ENCODE measurements around the gene TLR3. TPM values are rescaled to one million over a fixed set of nuclear protein-coding genes. Genes with fewer than 3 reads are reported as not detected.

The TLR3 gene
- total RNA-seq, 3 donors from 2014 or later = 23.6 to 55.0 (median 51.3) TPM

- intact Hi-C loops (cut with DNase I, micrococcal nuclease) = no loop called here
- H3K9me3 ChIP-seq = no peaks in the 10 kb centered on the region
- DNase-seq (no peak), ATAC-seq (no peak)
- no peaks in the 10 kb centered on the region for H3K36me3 ChIP-seq (ENCODE audit: low read depth)
- H3K4me1 ChIP-seq (ENCODE audit: low read depth) = no peaks in the 10 kb centered on the region
- no peak overlapping the region for H3K4me3 ChIP-seq
- TF ChIP-seq CTCF (IDR thresholded peaks at IDR 0.05) = no peak
Measured at GRCh38 chr4:186128842-186129241, 59.9 kb downstream of the TLR3 start.

- intact Hi-C loops (cut with DNase I, micrococcal nuclease) = loop anchor here in 1 of 2 donors (10.0 kb wide), 1 partner anchor 67 kb away; the partner anchor contains the start of gene TLR3
- Histone ChIP-seq H3K4me3 (no peak overlapping the region), H3K4me1 (ENCODE audit: low read depth) (no peaks in the 10 kb centered on the region), H3K36me3 (ENCODE audit: low read depth) (no peaks in the 10 kb centered on the region), H3K9me3 (no peaks in the 10 kb centered on the region)
- no peak for TF ChIP-seq CTCF (IDR thresholded peaks at IDR 0.05)
- DNase-seq (no peak), ATAC-seq (no peak)
Measured at GRCh38 chr4:186131935-186132334, 63.0 kb downstream of the TLR3 start.

- no peaks in the 10 kb centered on the region for H3K4me1 ChIP-seq (ENCODE audit: low read depth)
- DNase-seq (no peak), ATAC-seq (peak; percentile 55)
- H3K9me3 ChIP-seq = no peaks in the 10 kb centered on the region
- H3K36me3 ChIP-seq (ENCODE audit: low read depth) = no peaks in the 10 kb centered on the region
- H3K4me3 ChIP-seq = no peak overlapping the region
- intact Hi-C loops (cut with DNase I, micrococcal nuclease) = loop anchor here in 1 of 2 donors (10.0 kb wide), 1 partner anchor 68 kb away; the partner anchor contains the start of gene TLR3
- TF ChIP-seq CTCF (IDR thresholded peaks at IDR 0.05) = no peak
Measured at GRCh38 chr4:186132577-186133242, 63.8 kb downstream of the TLR3 start.

- no peaks in the 10 kb centered on the region for H3K9me3 ChIP-seq
- DNase-seq = peak in 1 of 3 donors; percentile 22
- no peaks in the 10 kb centered on the region for H3K4me1 ChIP-seq (ENCODE audit: low read depth)
- intact Hi-C loops (cut with DNase I, micrococcal nuclease) = loop anchor here in 1 of 2 donors (10.0 kb wide), 1 partner anchor 69 kb away; the partner anchor contains the start of gene TLR3
- no peak for TF ChIP-seq CTCF (IDR thresholded peaks at IDR 0.05)
- ATAC-seq = peak; percentile 49
- H3K36me3 ChIP-seq (ENCODE audit: low read depth) = no peaks in the 10 kb centered on the region
- H3K4me3 ChIP-seq = no peak overlapping the region
Measured at GRCh38 chr4:186134257-186134656, 65.3 kb downstream of the TLR3 start.

GRCh38 chr4:186134861-186135260 lies 65.9 kb downstream of the TLR3 start:
- H3K9me3 ChIP-seq = no peaks in the 10 kb centered on the region
- TF ChIP-seq CTCF (IDR thresholded peaks at IDR 0.05) = no peak
- DNase-seq (no peak), ATAC-seq (peak; percentile 15)
- H3K4me3 ChIP-seq = no peak overlapping the region
- no peaks in the 10 kb centered on the region for H3K4me1 ChIP-seq (ENCODE audit: low read depth)
- H3K36me3 ChIP-seq (ENCODE audit: low read depth) = no peaks in the 10 kb centered on the region
- intact Hi-C loops (cut with DNase I, micrococcal nuclease) = loop anchor here in 1 of 2 donors (10.0 kb wide), 1 partner anchor 70 kb away; the partner anchor contains the start of gene TLR3
